SK-N-DZ (cell line): ENCODE data around the gene TCF20.

Experiments used
- DNase-seq: peaks from one replicate; pipeline ENCODE4 v3.0.0-alpha.2; 2015; ENCODE audit warnings: low spot score

TCF20 gene

DNA sequence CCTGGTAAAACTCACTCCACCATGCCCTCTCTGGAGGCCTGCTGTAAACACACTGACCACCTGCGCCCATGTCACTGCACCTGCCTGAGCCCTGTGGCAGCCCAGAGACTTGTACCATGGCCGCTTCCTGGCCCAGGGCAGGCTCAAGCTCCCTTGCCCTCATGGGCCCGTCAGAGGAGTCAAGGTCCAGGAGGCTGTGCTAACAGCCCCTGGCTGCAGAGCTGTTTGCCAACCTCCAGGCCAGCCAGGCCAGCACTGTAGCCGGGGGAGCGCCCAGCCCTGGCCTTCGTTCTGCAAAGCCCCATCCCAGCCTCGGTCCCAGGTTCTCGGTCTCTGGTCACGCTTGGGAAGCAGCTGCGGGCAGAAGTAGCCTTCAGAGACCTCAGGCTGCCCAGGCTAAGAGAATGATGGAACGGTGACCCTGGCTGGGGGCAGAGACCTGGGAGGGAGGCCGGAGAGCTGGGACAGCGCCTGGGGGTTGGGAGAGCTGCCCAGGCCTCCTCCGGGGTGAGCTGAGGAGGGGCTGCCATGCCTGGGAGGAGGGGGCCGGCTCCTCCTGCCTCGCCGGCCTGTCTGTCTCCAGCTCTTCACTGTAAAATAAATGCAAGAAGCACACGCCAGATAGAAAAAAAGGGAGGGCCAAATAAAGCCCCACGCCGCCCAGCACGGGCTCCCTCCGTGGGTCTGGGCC, 11.9 kb upstream of the TCF20 start:
- no peak for DNase-seq

DNA sequence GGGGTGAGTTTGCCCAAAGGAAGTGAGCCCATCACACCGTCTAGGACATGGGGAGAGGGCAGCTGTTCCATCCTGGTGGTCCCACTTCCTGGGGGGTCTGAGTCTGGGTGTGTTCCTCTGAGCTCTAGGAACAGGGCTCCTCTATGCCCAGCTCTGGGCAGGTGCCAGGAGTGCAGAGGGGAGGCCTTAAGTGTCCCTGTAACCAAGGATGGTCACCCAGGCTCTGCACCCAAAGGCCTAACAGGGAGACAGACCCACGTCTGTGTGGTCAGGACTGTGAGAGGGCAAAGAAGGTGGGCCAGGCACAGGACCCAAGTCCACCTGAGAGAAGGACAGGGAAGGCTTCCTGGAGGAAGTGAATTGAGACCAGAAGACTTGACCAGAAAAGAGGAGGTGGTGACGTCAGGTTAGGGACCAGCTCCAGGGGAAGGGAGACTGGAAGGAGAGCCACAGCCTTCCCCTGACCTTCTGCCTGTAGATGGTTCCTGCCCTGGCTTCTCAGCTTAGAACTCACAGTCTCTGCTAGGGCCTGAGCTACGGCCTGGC, 11.3 kb upstream of the TCF20 start:
- DNase-seq = no peak

GRCh38 chr22:42281284-42281683, 10.8 kb upstream of the TCF20 start:
- no peak for DNase-seq

GRCh38 chr22:42280836-42281235, 10.4 kb upstream of the TCF20 start:
- DNase-seq = no peak

GRCh38 chr22:42280140-42280539, 9.7 kb upstream of the TCF20 start:
- DNase-seq = no peak

GRCh38 chr22:42279425-42280020, 9.1 kb upstream of the TCF20 start:
- no peak for DNase-seq

- DNase-seq = no peak
Observed at GRCh38 chr22:42277988-42278776, 7.7 kb upstream of the TCF20 start.

GRCh38 chr22:42277232-42277753, 6.8 kb upstream of the TCF20 start:
- no peak for DNase-seq

DNA sequence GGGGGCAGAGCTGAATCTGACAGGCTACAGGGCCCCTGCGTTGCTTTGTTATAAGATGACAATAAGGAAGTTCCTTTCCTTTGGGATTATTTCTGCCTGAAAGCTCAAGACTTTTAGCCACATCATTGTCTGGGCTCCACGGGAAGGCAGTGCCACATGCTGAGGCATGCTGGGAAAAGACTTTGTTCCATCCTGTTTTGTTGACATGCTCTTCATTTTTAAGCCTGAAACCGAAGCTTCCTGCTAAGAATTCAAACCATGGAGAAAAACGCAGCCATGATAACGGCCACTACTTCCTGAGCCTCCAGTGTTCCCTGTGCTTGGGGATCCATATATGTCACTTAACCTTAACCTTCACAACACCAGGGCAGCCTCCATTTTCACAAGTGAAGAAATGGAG, 5.5 kb upstream of the TCF20 start:
- DNase-seq = no peak

DNA sequence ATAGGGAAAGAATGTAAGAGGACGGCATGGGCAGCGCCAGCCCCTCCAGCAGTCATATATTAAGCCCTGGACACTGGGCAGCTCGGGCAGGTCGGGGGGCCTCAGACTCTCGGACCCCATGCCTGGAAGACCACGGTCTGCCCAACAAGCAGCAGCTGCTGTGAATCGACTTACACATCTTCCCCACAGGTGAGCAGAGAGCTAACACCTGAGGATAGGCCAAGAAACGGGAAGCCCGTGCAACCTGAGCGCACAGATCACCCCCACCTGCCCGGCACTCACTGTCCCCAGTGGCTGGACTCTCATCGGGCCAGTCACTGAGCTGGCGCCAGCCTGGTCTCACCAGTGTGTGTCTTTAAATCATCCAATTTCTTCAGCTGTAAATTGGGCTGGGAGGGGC, 4.7 kb upstream of the TCF20 start:
- no peak for DNase-seq

GRCh38 chr22:42273855-42274451, 3.5 kb upstream of the TCF20 start:
- peak; percentile 38 for DNase-seq

DNA sequence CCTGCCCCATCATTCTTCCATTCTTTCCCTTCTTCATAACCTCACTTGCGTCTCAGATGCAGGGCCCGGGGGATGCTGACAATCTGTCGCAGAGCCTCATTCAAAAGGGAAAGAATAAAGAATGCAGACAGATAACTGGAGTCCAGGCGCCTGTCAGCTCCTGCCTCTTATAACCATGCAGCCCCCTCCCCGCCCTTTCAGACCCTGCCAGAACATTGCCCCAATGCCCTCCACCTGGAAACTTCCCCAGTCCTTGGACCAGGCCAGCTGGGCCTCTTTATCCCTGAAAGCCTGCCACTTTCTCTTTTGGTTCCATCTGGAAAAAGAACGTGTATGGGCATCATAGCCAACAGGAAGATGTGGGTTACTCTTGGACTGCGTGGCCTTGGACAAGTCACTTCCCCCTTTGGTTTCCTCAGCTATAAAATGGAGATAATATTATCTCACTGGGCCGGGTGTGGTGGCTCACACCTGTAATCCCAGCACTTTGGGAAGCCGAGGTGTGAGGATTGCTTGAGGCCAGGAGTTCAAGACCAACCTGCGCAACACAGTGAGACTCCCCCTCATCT, 2.1 kb upstream of the TCF20 start:
- DNase-seq = no peak

DNA sequence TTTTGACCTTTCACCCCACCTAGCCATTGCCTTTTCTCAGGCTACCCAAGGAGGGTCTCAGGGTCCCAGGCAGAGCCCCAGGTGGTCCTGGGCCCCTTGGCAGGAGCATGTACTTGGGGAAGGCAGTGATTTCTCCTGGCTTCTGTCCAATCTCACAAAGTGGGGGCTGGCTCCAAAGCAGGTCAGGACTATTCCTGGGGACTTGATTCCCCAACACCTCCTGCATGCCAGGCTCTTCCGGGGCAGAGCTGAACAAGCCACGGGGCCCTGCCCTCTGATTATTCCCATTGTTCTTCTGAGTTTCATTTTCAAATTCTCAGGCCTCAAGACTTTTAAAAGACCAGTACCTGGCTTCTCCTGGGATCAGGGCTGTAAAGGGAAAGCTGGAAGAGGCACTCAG, 1.5 kb upstream of the TCF20 start:
- no peak for DNase-seq

GRCh38 chr22:42271191-42271813, 849 bp upstream of the TCF20 start:
- no peak for DNase-seq

- DNase-seq = no peak
Observed at GRCh38 chr22:42270176-42270509, 310 bp downstream of the TCF20 start.

DNA sequence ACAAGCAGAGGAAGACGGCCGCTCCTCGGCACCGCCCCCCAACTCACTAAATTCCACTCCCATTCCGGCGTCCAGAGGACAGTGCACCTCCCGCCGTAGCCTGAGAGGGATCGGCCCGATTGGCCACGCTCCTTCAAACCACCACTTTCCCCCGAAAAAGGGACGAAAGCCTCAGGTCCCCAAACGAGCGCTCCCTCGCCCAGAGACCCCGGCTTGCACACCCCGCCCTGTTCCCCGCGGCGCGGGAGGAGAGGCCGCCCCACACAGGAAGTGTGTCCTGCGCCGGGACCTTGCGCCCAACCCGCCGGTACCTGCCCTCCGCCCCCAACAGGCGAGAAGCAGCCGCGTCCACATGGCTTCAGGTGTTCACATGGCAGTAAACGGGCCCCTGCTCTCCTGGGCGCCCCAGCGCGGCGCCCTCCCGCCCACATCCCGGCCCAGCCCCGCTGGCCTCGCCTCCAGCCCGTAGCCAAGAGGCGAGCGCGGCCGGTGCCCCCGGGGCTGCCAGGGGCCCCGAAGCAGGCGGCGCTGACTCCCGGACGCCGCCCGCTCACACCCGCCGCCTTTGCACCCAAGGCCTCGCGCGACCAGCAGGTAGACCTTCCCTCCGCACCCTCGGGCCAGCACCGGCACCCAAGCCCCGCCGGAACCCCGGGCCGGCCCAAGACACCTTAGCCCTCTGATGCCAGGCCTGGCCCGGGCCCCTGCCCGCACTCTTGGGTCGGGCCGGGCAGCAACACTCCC, 849 bp downstream of the TCF20 start:
- peak; percentile 49 for DNase-seq

DNA sequence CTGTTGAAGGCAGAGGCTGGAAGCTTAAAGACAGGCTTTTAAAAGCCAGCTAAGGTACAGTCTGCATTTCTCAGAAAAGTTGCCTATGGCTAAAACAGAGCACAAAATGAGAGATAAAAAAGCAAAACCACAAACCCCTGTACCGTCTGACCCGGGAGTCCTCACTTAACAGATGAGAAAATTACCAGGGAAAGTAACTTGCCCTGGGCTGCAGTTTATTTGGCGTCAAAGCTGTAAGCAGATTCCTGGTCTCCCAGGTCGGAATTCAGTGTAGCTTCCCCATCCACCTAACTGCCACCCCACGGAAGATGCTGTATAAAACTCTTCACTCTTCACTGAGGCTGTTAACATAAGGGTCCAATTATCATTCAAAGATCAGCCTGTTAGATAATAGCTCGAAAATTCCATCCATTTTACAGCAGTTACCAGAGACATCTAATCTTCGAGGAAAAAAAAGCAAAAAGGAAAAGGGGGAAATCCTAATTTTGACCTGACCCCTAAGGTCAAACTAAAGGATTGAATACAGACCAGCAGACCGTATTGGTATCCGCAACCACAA, 1.5 kb downstream of the TCF20 start:
- DNase-seq = no peak

DNA sequence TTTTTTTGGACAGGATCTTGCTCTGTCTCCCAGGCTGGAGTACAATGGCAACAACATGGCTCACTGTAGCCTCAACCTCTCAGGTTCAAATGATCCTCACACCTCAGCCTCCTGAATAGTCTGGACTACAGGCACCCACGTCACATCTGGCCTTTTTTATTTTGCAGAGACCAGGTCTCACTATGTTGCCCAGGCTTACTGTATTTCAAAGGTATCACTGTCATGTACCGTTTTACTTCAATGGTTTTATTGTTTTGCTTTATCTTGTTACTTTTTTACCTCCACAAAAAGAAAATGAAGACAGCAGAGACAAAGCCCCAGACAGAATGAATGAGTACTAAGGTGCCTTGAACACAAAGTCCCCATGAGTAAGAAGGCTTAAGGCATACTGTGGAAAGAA, 5.1 kb downstream of the TCF20 start:
- DNase-seq = no peak

- DNase-seq = no peak
Observed at GRCh38 chr22:42263944-42264343, 6.5 kb downstream of the TCF20 start.

GRCh38 chr22:42262964-42263363, 7.5 kb downstream of the TCF20 start:
- DNase-seq = no peak
